Measurements from ENCODE around the gene POU2F2.

Gene POU2F2

GRCh38 chr19:42079886-42080763 lies 52.1 kb downstream of the POU2F2 start:
- no peak for DNase-seq

- DNase-seq, result no peak
Observed at GRCh38 chr19:42079276-42079669, 53.0 kb downstream of the POU2F2 start.

GRCh38 chr19:42078538-42079275 lies 53.5 kb downstream of the POU2F2 start:
- DNase-seq, result no peak

GRCh38 chr19:42078058-42078457 lies 54.2 kb downstream of the POU2F2 start:
- no peak for DNase-seq

- peak; percentile 17 for DNase-seq
Observed at GRCh38 chr19:42076380-42076944, 55.8 kb downstream of the POU2F2 start.

GRCh38 chr19:42075616-42076379 lies 56.4 kb downstream of the POU2F2 start, which contains the start of gene ZNF574:
TSS of gene ZNF574 (plus strand) at chr19:42076166. CDS start at chr19:42078607, 2,441 bp downstream.
- DNase-seq, result peak; percentile 96

GRCh38 chr19:42075364-42075615 lies 57.0 kb downstream of the POU2F2 start:
- DNase-seq, result no peak

GRCh38 chr19:42074513-42075363 lies 57.5 kb downstream of the POU2F2 start:
- DNase-seq, result no peak

GRCh38 chr19:42071247-42071646 lies 61.0 kb downstream of the POU2F2 start:
- DNase-seq, result no peak

GRCh38 chr19:42069619-42070351 lies 62.5 kb downstream of the POU2F2 start, which contains the start of gene GRIK5:
TSS of gene GRIK5 (minus strand) at chr19:42070206. CDS start at chr19:42065770, 4,436 bp downstream.
- peak; percentile 79 for DNase-seq

- peak; percentile 53 for DNase-seq
Observed at GRCh38 chr19:42068756-42069571, 63.3 kb downstream of the POU2F2 start.

GRCh38 chr19:42068361-42068755 lies 63.9 kb downstream of the POU2F2 start:
- peak; percentile 16 for DNase-seq

- DNase-seq, result no peak
Observed at GRCh38 chr19:42067315-42067888, 64.8 kb downstream of the POU2F2 start.

- no peak for DNase-seq
Observed at GRCh38 chr19:42066075-42066754, 66.0 kb downstream of the POU2F2 start.

GRCh38 chr19:42065511-42065910 lies 66.7 kb downstream of the POU2F2 start:
- DNase-seq, result no peak

GRCh38 chr19:42065051-42065450 lies 67.2 kb downstream of the POU2F2 start:
- DNase-seq, result no peak

- no peak for DNase-seq
Observed at GRCh38 chr19:42064432-42064831, 67.8 kb downstream of the POU2F2 start.

- no peak for DNase-seq
Observed at GRCh38 chr19:42062381-42062780, 69.9 kb downstream of the POU2F2 start.

GRCh38 chr19:42060117-42060516 lies 72.1 kb downstream of the POU2F2 start:
- no peak for DNase-seq
